SK-N-DZ (cell line): ENCODE data around the gene PTPN7.

Experiments used
- DNase-seq: peaks from one replicate; pipeline ENCODE4 v3.0.0-alpha.2; 2015; ENCODE audit warnings: low spot score

The PTPN7 gene

DNA sequence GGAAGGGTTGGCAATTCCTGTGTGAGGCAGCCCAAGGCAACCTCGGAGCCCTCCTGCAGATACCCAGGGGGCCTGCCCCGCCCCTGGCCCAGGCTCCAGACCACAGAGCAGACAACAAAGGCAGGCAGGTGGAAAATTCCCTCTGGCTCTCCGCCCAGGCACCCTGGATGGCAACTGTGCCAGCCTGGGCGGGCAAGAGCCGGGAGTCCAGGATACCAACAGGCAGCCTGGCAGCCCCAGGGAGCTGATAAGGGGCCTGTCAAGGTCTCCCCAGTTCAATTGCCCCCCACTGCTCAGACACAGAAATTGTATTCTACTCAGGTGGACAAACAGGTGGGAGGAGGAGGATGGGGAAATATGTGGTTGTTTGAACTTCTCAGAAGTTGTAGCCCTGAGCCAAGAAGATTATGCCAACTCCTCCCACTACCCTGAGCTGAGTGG lies 53.1 kb downstream of the PTPN7 start:
- no peak for DNase-seq

DNA sequence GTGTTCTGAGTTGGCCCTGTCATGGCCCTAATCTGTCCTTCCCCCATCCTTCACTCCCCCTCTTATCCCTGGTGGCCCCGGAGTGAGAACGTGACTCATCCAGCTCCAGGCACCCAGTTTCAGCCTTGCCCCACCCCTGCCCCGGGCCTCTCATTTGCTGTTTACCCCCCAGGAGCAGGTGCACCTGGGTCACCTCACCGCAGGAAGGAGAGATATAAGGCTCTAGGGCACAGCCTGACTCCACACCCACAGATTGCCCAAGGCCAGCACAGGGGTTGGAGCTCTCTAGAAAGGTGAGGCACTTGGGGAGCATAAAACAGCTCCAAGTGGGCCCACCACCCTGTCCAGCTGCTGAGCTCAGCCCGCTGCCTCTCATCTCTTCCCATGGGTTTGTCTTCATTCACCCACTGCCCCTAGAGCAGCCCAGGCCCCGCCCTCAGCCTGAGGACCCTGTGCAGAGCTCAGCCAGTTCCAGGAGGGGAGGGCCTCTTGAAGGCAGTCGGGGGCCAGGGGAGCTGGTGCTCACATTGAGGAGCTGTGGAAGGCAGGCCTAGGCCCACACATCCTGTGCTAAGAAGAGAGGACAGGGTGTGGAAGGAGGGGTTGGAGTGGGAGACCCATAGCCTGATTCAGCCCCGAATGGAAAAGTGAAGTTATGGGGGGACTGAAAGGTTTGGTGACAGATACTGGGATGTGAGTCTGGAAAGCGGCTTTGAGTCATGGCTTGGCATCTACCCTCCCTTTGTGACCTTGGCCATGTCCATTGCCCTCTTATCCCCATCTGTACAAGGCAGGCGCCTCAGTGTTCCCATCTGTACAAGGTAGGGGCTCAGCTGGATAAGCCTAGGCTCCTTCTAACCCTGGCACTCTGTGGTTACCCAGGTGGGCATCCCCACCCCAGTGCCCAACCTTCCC lies 53.8 kb downstream of the PTPN7 start:
- no peak for DNase-seq

DNA sequence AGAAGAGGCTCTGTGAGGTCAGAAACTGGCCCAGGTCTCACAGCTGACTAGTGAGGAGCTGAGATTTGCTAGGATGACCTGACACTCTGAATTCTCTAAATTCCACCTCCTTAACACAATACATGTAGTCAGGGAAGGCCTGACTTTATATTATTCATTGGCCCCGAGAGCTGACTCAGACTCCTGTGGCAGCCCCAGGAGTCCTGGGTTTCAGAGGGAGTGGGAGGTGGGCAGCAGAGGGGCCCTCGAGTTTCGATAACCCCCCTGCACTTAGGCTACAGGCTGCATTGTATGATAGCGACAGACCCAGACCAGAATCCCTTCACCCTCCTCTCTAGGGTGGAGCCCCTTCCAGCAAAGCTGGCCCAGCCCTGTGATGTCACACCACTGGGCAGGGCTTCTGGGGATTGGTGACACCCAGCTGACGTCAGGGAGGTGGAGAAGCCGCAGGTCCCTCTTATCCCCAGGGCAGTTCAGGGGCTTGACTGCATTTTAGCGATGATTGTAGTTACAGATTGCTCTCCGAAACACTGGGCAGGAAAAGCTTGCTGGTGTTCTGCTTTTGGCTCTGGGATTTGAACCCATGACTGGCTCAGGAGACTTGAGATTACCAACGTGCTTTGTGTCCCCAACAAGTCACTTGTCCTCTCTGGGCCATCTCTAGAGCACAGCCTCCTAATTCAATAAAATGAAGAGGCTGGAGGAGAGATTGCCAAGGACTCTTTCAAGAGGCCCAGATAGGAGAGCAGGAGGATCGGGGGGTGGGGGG lies 54.6 kb downstream of the PTPN7 start:
- DNase-seq = peak; percentile 64

DNA sequence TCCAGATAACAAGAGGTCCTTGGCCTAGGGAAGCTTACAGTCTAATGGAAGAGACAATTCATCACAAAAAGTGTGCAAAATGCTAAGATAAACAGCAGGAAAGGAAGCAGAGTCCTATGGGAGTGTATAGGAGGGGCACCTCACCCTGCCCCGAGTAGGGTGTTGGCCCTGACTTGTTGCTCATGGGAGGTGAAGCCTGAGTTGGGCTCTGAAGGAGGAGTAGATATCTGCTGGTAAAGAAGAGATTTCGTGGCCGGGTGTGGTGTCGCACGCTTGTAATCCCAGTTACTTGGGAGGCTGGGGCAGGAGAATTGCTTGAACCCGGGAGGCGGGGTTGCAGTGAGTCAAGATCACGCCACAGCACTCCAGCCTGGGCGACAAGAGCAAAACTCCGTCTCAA lies 56.3 kb downstream of the PTPN7 start:
- DNase-seq = no peak

DNA sequence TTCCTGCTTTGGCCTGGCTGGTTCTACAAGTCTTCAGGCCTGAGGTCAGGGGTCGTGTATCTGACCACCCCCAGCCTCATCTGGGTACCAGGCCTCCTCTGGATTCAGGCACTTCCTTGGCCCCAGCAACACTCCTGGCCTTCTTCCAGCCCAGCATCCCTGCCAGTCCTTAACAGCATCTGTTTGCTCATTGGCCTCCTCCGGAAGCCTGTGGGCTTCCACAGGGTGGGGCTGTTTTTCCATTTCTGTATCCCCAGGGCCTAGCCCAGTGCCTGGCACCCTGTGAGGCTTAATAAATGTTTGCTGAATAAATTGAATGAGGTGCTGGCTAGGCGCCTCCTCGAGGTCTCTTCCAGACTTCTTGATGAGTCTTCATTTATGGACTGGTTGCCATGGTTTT lies 59.2 kb downstream of the PTPN7 start:
- DNase-seq = no peak
